ENCODE data around the gene DNAJC27. TPM values are rescaled to one million over a fixed set of nuclear protein-coding genes. Genes with fewer than 3 reads are reported as not detected.

Gene DNAJC27
- total RNA-seq, 2 experiments from 2014 or later, result 20.0 to 23.1 TPM

- no peak overlapping the region for H3K27ac Mint-ChIP-seq
- Histone ChIP-seq H3K4me1 (ENCODE audit: insufficient read depth, low read length) (no peaks in the 10 kb centered on the region), H3K27me3 (ENCODE audit: control insufficient read depth in 1 of 2, insufficient read depth in 2 of 2, low read length in 2 of 2) (no peaks in the 10 kb centered on the region), H3K36me3 (ENCODE audit: insufficient read depth, low read length) (peaks cover 73% of the 10 kb centered on the region), H3K27ac (ENCODE audit: low read depth in 1 of 2, low read length in 2 of 2) (no peak overlapping the region), H3K4me3 (ENCODE audit: low read length) (no peak overlapping the region), H3K9me3 (ENCODE audit: control insufficient read depth in 1 of 2, insufficient read depth in 1 of 2, low read length in 2 of 2) (peaks cover 4 to 13% of the 10 kb centered on the region in 2 experiments)
- TF ChIP-seq CTCF (IDR thresholded peaks at IDR 0.05), result no peak
- no peak for DNase-seq
- intact Hi-C loops (cut with DNase I, micrococcal nuclease), result no loop called here
- ATAC-seq (ENCODE audit: poor library complexity), result no peak
- peaks cover 12% of the 10 kb centered on the region for H3K4me1 Mint-ChIP-seq (ENCODE audit: low read depth)
- H3K9me3 Mint-ChIP-seq, result peaks cover 5% of the 10 kb centered on the region
- no peaks in the 10 kb centered on the region for H3K27me3 Mint-ChIP-seq
- ChIA-PET POLR2A (no interaction called here), CTCF (no interaction called here)
- H3K36me3 Mint-ChIP-seq (ENCODE audit: low read depth), result peaks cover 98% of the 10 kb centered on the region
- no peak overlapping the region for H3K4me3 Mint-ChIP-seq
These were observed 15.8 kb downstream of the DNAJC27 start for GRCh38 chr2:24955921-24956320.

GRCh38 chr2:24955232-24955631 is 16.5 kb downstream of the DNAJC27 start:
- H3K27ac ChIP-seq (ENCODE audit: low read depth in 1 of 2, low read length in 2 of 2), result no peak overlapping the region
- no peaks in the 10 kb centered on the region for H3K27me3 ChIP-seq (ENCODE audit: control insufficient read depth in 1 of 2, insufficient read depth in 2 of 2, low read length in 2 of 2)
- no peak overlapping the region for H3K4me3 ChIP-seq (ENCODE audit: low read length)
- ATAC-seq (ENCODE audit: poor library complexity) (no peak), DNase-seq (no peak)
- H3K4me3 Mint-ChIP-seq, result no peak overlapping the region
- CTCF ChIA-PET, result no interaction called here
- peaks cover 4 to 13% of the 10 kb centered on the region in 2 experiments for H3K9me3 ChIP-seq (ENCODE audit: control insufficient read depth in 1 of 2, insufficient read depth in 1 of 2, low read length in 2 of 2)
- no peak for TF ChIP-seq CTCF (IDR thresholded peaks at IDR 0.05)
- intact Hi-C loops (cut with DNase I, micrococcal nuclease), result no loop called here
- POLR2A ChIA-PET, result interaction anchor here (1.0 kb wide), 1 partner anchor 18 kb away, joined by 3 read pairs; no protein-coding TSS in a partner anchor
- peaks cover 6% of the 10 kb centered on the region for H3K4me1 Mint-ChIP-seq (ENCODE audit: low read depth)
- no peaks in the 10 kb centered on the region for H3K27me3 Mint-ChIP-seq
- peaks cover 95% of the 10 kb centered on the region for H3K36me3 Mint-ChIP-seq (ENCODE audit: low read depth)
- no peak overlapping the region for H3K27ac Mint-ChIP-seq
- H3K4me1 ChIP-seq (ENCODE audit: insufficient read depth, low read length), result no peaks in the 10 kb centered on the region
- peaks cover 71% of the 10 kb centered on the region for H3K36me3 ChIP-seq (ENCODE audit: insufficient read depth, low read length)
- H3K9me3 Mint-ChIP-seq, result peaks cover 5% of the 10 kb centered on the region

- no peak overlapping the region for H3K27ac ChIP-seq (ENCODE audit: low read depth in 1 of 2, low read length in 2 of 2)
- no peak overlapping the region for H3K27ac Mint-ChIP-seq
- intact Hi-C loops (cut with DNase I, micrococcal nuclease), result no loop called here
- H3K27me3 ChIP-seq (ENCODE audit: control insufficient read depth in 1 of 2, insufficient read depth in 2 of 2, low read length in 2 of 2), result no peaks in the 10 kb centered on the region
- H3K4me3 Mint-ChIP-seq, result no peak overlapping the region
- no peaks in the 10 kb centered on the region for H3K4me1 ChIP-seq (ENCODE audit: insufficient read depth, low read length)
- peaks cover 94% of the 10 kb centered on the region for H3K36me3 Mint-ChIP-seq (ENCODE audit: low read depth)
- peaks cover 56% of the 10 kb centered on the region for H3K36me3 ChIP-seq (ENCODE audit: insufficient read depth, low read length)
- H3K27me3 Mint-ChIP-seq, result no peaks in the 10 kb centered on the region
- peaks cover 4% of the 10 kb centered on the region in 2 experiments for H3K9me3 ChIP-seq (ENCODE audit: control insufficient read depth in 1 of 2, insufficient read depth in 1 of 2, low read length in 2 of 2)
- ChIA-PET POLR2A (no interaction called here), CTCF (no interaction called here)
- no peak for ATAC-seq (ENCODE audit: poor library complexity)
- no peaks in the 10 kb centered on the region for H3K4me1 Mint-ChIP-seq (ENCODE audit: low read depth)
- no peaks in the 10 kb centered on the region for H3K9me3 Mint-ChIP-seq
- DNase-seq, result no peak
- TF ChIP-seq CTCF (IDR thresholded peaks at IDR 0.05), result no peak
- no peak overlapping the region for H3K4me3 ChIP-seq (ENCODE audit: low read length)
These were observed 21.7 kb downstream of the DNAJC27 start for GRCh38 chr2:24950102-24950501.
